ENCODE measurements around the gene RBM5.

The RBM5 gene

GRCh38 chr3:50088725-50089608 lies at the start of gene RBM5:
TSS of gene RBM5 (plus strand) at chr3:50088919. CDS start at chr3:50090435, 1,516 bp downstream.
- H4K20me1 ChIP-seq (ENCODE audit: insufficient read depth, low read length) = no peaks in the 10 kb centered on the region; the same call in 1 of the 2 replicates
- no peak for TF ChIP-seq CTCF (IDR thresholded peaks at IDR 0.05; ENCODE audit: low read depth, low read length)
- TF ChIP-seq EZH2phosphoT487 (IDR thresholded peaks at IDR 0.05; ENCODE audit: low read depth) = no peak
- peaks cover 46% of the 10 kb centered on the region for H3K79me2 ChIP-seq (ENCODE audit: low read length)
- peak within 1 kb of the TSS; percentile 92 for H2AFZ ChIP-seq (ENCODE audit: low read depth, low read length)
- no peaks in the 10 kb centered on the region for H3K9me3 ChIP-seq (ENCODE audit: insufficient read depth, low read length)
- peaks cover 31% of the 10 kb centered on the region for H3K36me3 ChIP-seq (replicated peaks; ENCODE audit: low read depth, low read length)
- H3K4me1 ChIP-seq (ENCODE audit: low read length) = peaks cover 12% of the 10 kb centered on the region
- H3K27me3 ChIP-seq (ENCODE audit: low read depth, low read length) = no peaks in the 10 kb centered on the region
- peak within 1 kb of the TSS; percentile 97 for H3K9ac ChIP-seq (ENCODE audit: low read length)
- peak within 1 kb of the TSS; percentile 74 for H3K27ac ChIP-seq (ENCODE audit: low read length)
- peak within 1 kb of the TSS; percentile 88 for H3K4me3 ChIP-seq (ENCODE audit: low read length)
- peak within 1 kb of the TSS; percentile 79 for H3K4me2 ChIP-seq (ENCODE audit: low read length)

GRCh38 chr3:50044976-50045375 lies 43.7 kb upstream of the RBM5 start:
- Histone ChIP-seq H2AFZ (ENCODE audit: low read depth, low read length) (no peak overlapping the region), H4K20me1 (ENCODE audit: insufficient read depth, low read length) (0 out of 2 replicates have a peak, but pooled peaks cover 3% of the 10 kb centered on the region), H3K4me1 (ENCODE audit: low read length) (no peaks in the 10 kb centered on the region), H3K4me2 (ENCODE audit: low read length) (no peak overlapping the region), H3K36me3 (replicated peaks; ENCODE audit: low read depth, low read length) (peaks cover 14% of the 10 kb centered on the region), H3K27ac (ENCODE audit: low read length) (no peak overlapping the region), H3K79me2 (ENCODE audit: low read length) (no peaks in the 10 kb centered on the region), H3K9me3 (ENCODE audit: insufficient read depth, low read length) (no peaks in the 10 kb centered on the region), H3K9ac (ENCODE audit: low read length) (no peak overlapping the region), H3K27me3 (ENCODE audit: low read depth, low read length) (no peaks in the 10 kb centered on the region), H3K4me3 (ENCODE audit: low read length) (no peak overlapping the region)
- TF ChIP-seq CTCF (IDR thresholded peaks at IDR 0.05; ENCODE audit: low read depth, low read length) (no peak), EZH2phosphoT487 (IDR thresholded peaks at IDR 0.05; ENCODE audit: low read depth) (no peak)

GRCh38 chr3:50047426-50047825 lies 41.3 kb upstream of the RBM5 start:
- no peak overlapping the region for H3K4me3 ChIP-seq (ENCODE audit: low read length)
- 0 out of 2 replicates have a peak, but pooled peaks cover 3% of the 10 kb centered on the region for H4K20me1 ChIP-seq (ENCODE audit: insufficient read depth, low read length)
- H3K9me3 ChIP-seq (ENCODE audit: insufficient read depth, low read length) = no peaks in the 10 kb centered on the region
- no peak overlapping the region for H3K4me2 ChIP-seq (ENCODE audit: low read length)
- H3K4me1 ChIP-seq (ENCODE audit: low read length) = no peaks in the 10 kb centered on the region
- no peaks in the 10 kb centered on the region for H3K79me2 ChIP-seq (ENCODE audit: low read length)
- H3K36me3 ChIP-seq (replicated peaks; ENCODE audit: low read depth, low read length) = peaks cover 27% of the 10 kb centered on the region
- no peak overlapping the region for H2AFZ ChIP-seq (ENCODE audit: low read depth, low read length)
- no peak overlapping the region for H3K27ac ChIP-seq (ENCODE audit: low read length)
- TF ChIP-seq EZH2phosphoT487 (IDR thresholded peaks at IDR 0.05; ENCODE audit: low read depth) = no peak
- TF ChIP-seq CTCF (IDR thresholded peaks at IDR 0.05; ENCODE audit: low read depth, low read length) = no peak
- H3K9ac ChIP-seq (ENCODE audit: low read length) = no peak overlapping the region
- H3K27me3 ChIP-seq (ENCODE audit: low read depth, low read length) = no peaks in the 10 kb centered on the region

- Histone ChIP-seq H3K4me2 (ENCODE audit: low read length) (no peak overlapping the region), H3K36me3 (replicated peaks; ENCODE audit: low read depth, low read length) (peaks cover 45% of the 10 kb centered on the region)
Measured at GRCh38 chr3:50050361-50050760, 38.4 kb upstream of the RBM5 start.

More at GRCh38 chr3:50050361-50050760, 38.4 kb upstream of the RBM5 start:
- Histone ChIP-seq H3K27me3 (ENCODE audit: low read depth, low read length) (no peaks in the 10 kb centered on the region), H3K9me3 (ENCODE audit: insufficient read depth, low read length) (no peaks in the 10 kb centered on the region), H3K79me2 (ENCODE audit: low read length) (no peaks in the 10 kb centered on the region), H2AFZ (ENCODE audit: low read depth, low read length) (no peak overlapping the region), H3K4me3 (ENCODE audit: low read length) (no peak overlapping the region), H3K4me1 (ENCODE audit: low read length) (no peaks in the 10 kb centered on the region), H3K9ac (ENCODE audit: low read length) (no peak overlapping the region), H3K27ac (ENCODE audit: low read length) (no peak overlapping the region), H4K20me1 (ENCODE audit: insufficient read depth, low read length) (0 out of 2 replicates have a peak, but pooled peaks cover 6% of the 10 kb centered on the region)
- TF ChIP-seq EZH2phosphoT487 (IDR thresholded peaks at IDR 0.05; ENCODE audit: low read depth) = no peak
- TF ChIP-seq CTCF (IDR thresholded peaks at IDR 0.05; ENCODE audit: low read depth, low read length) = no peak
